Right forelimb (tissue), 1 donor: ENCODE measurements around the gene PPP3CB.

Experiments
- DNase-seq: peaks from one replicate; pipeline ENCODE4 v3.0.0-alpha.2; 2018

Gene PPP3CB

GRCh38 chr10:73478636-73479035, 17.2 kb downstream of the PPP3CB start:
- DNase-seq, result no peak

- DNase-seq, result no peak
Measured at GRCh38 chr10:73471226-73471625, 24.6 kb downstream of the PPP3CB start.

- DNase-seq, result no peak
Measured at GRCh38 chr10:73469579-73469978, 26.2 kb downstream of the PPP3CB start.

- no peak for DNase-seq
Measured at GRCh38 chr10:73467206-73467605, 28.6 kb downstream of the PPP3CB start.

- DNase-seq, result no peak
Measured at GRCh38 chr10:73465978-73466726, 29.7 kb downstream of the PPP3CB start.

GRCh38 chr10:73460897-73461296, 34.9 kb downstream of the PPP3CB start:
- DNase-seq, result no peak

GRCh38 chr10:73459683-73460314, 36.0 kb downstream of the PPP3CB start:
- no peak for DNase-seq

GRCh38 chr10:73456187-73456890, 39.5 kb downstream of the PPP3CB start:
- DNase-seq, result no peak

- no peak for DNase-seq
Measured at GRCh38 chr10:73449113-73449512, 46.7 kb downstream of the PPP3CB start.

- no peak for DNase-seq
Measured at GRCh38 chr10:73448384-73448783, 47.4 kb downstream of the PPP3CB start.

GRCh38 chr10:73446926-73447325, 48.9 kb downstream of the PPP3CB start:
- DNase-seq, result no peak

GRCh38 chr10:73444457-73444856, 51.4 kb downstream of the PPP3CB start:
- no peak for DNase-seq

GRCh38 chr10:73439605-73440312, 56.1 kb downstream of the PPP3CB start:
- no peak for DNase-seq

- DNase-seq, result no peak
Measured at GRCh38 chr10:73439055-73439454, 56.8 kb downstream of the PPP3CB start.

- DNase-seq, result no peak
Measured at GRCh38 chr10:73433538-73433867, 62.3 kb downstream of the PPP3CB start, which contains the start of gene MSS51. Gene MSS51, minus strand, starts transcription at chr10:73433561. Its CDS starts 5,277 bp downstream, at chr10:73428284.

- DNase-seq, result no peak
Measured at GRCh38 chr10:73432646-73433537, 62.9 kb downstream of the PPP3CB start.

GRCh38 chr10:73426318-73426717, 69.5 kb downstream of the PPP3CB start:
- DNase-seq, result no peak

GRCh38 chr10:73424478-73424877, 71.3 kb downstream of the PPP3CB start:
- no peak for DNase-seq

GRCh38 chr10:73423309-73423708, 72.5 kb downstream of the PPP3CB start:
- DNase-seq, result no peak

GRCh38 chr10:73416571-73416970, 79.3 kb downstream of the PPP3CB start:
- DNase-seq, result no peak

- DNase-seq, result no peak
Measured at GRCh38 chr10:73414230-73414945, 81.4 kb downstream of the PPP3CB start.
